ENCODE data around the gene FARS2. TPM values are rescaled to one million over a fixed set of nuclear protein-coding genes. Genes with fewer than 3 reads are reported as not detected.

FARS2 gene
- polyA plus RNA-seq, 1 of the 3 experiments (the other 2 are of a cell fraction), result 12.5 TPM

- H3K9me2 ChIP-seq, result no peaks in the 10 kb centered on the region
- no peaks in the 10 kb centered on the region for H3K27me3 ChIP-seq (ENCODE audit: insufficient read depth)
- H3K4me2 ChIP-seq, result no peak overlapping the region
- POLR2A ChIA-PET, result no interaction called here
- no peak overlapping the region for H3K27ac ChIP-seq (ENCODE audit: low read depth in 2 of 2, low read length in 1 of 2)
- H2AFZ ChIP-seq (ENCODE audit: low read depth), result no peak overlapping the region
- no peaks in the 10 kb centered on the region for H4K20me1 ChIP-seq (ENCODE audit: insufficient read depth)
- no peaks in the 10 kb centered on the region; a peak in 1 of 4 replicates for H3K4me1 ChIP-seq (ENCODE audit: control insufficient read depth in 1 of 2, insufficient read depth in 2 of 2, low read depth in 1 of 2, low read length in 1 of 2)
- no peak overlapping the region for H3K9ac ChIP-seq
- 87% methylated on average over 3 of the region's 3 CpGs for WGBS (ENCODE audit: low lambda C conversion rate)
- DNase-seq, result no peak
- TF ChIP-seq JUND (IDR thresholded peaks at IDR 0.05), result no peak
- TF ChIP-seq EP300 (IDR thresholded peaks at IDR 0.05; ENCODE audit: borderline replicate concordance in 1 of 2, low read depth in 1 of 2, low read length in 1 of 2), result no peak
- no peak for TF ChIP-seq TAF1 (IDR thresholded peaks at IDR 0.05; ENCODE audit: borderline replicate concordance, low read depth, low read length)
- TF ChIP-seq IRF3 (IDR thresholded peaks at IDR 0.05; ENCODE audit: low read depth, low read length), result no peak
- TF ChIP-seq YY1 (IDR thresholded peaks at IDR 0.05; ENCODE audit: low read depth), result no peak
- no peak overlapping the region for H3K4me3 ChIP-seq (ENCODE audit: low read depth in 2 of 2, low read length in 1 of 2)
- no peaks in the 10 kb centered on the region for H3F3A ChIP-seq (replicated peaks; ENCODE audit: insufficient read depth)
- peaks cover 4% of the 10 kb centered on the region; the same call in 1 of the 2 replicates for H3K79me2 ChIP-seq (ENCODE audit: insufficient read depth)
- H3K36me3 ChIP-seq (replicated peaks in 1 of 2; ENCODE audit: control insufficient read depth in 1 of 2, insufficient read depth in 2 of 2, low read length in 1 of 2), result peaks cover 0 to 3% of the 10 kb centered on the region in 2 experiments
- CTCF ChIA-PET, result interaction anchor here (0.9 kb wide), 1 partner anchor 135 kb away, joined by 3 read pairs; no protein-coding TSS in a partner anchor
- no peaks in the 10 kb centered on the region for H3K9me3 ChIP-seq
Measured at GRCh38 chr6:5278565-5279120, 17.3 kb downstream of the FARS2 start.

GRCh38 chr6:5279891-5280338 is 18.6 kb downstream of the FARS2 start:
- Histone ChIP-seq H3K4me1 (ENCODE audit: control insufficient read depth in 1 of 2, insufficient read depth in 2 of 2, low read depth in 1 of 2, low read length in 1 of 2) (no peaks in the 10 kb centered on the region; a peak in 1 of 4 replicates), H3K79me2 (ENCODE audit: insufficient read depth) (peaks cover 4% of the 10 kb centered on the region; the same call in 1 of the 2 replicates), H3K4me2 (no peak overlapping the region), H4K20me1 (ENCODE audit: insufficient read depth) (no peaks in the 10 kb centered on the region), H3K27me3 (ENCODE audit: insufficient read depth) (no peaks in the 10 kb centered on the region), H3K27ac (ENCODE audit: low read depth in 2 of 2, low read length in 1 of 2) (no peak overlapping the region), H2AFZ (ENCODE audit: low read depth) (no peak overlapping the region), H3K9me3 (no peaks in the 10 kb centered on the region), H3F3A (replicated peaks; ENCODE audit: insufficient read depth) (no peaks in the 10 kb centered on the region), H3K36me3 (replicated peaks in 1 of 2; ENCODE audit: control insufficient read depth in 1 of 2, insufficient read depth in 2 of 2, low read length in 1 of 2) (peaks cover 0 to 3% of the 10 kb centered on the region in 2 experiments), H3K9ac (no peak overlapping the region), H3K4me3 (ENCODE audit: low read depth in 2 of 2, low read length in 1 of 2) (no peak overlapping the region), H3K9me2 (no peaks in the 10 kb centered on the region)
- DNase-seq, result no peak
- TF ChIP-seq RXRA (IDR thresholded peaks at IDR 0.05; ENCODE audit: borderline replicate concordance, low read depth) (no peak), RCOR1 (IDR thresholded peaks at IDR 0.05; ENCODE audit: low read length) (no peak), FOXJ3 (CRISPR knock-in tag; IDR thresholded peaks at IDR 0.05) (no peak), FOSL2 (IDR thresholded peaks at IDR 0.05; ENCODE audit: borderline replicate concordance, low read depth) (no peak), PBX3 (IDR thresholded peaks at IDR 0.05) (no peak), MEF2A (IDR thresholded peaks at IDR 0.05; ENCODE audit: borderline replicate concordance, low read depth) (no peak), ZBTB33 (IDR thresholded peaks at IDR 0.05; ENCODE audit: borderline replicate concordance, low read depth) (no peak), CTCF (IDR thresholded peaks at IDR 0.05) (no peak), EZH2phosphoT487 (IDR thresholded peaks at IDR 0.05; ENCODE audit: borderline replicate concordance, low read depth) (no peak), GATA2 (CRISPR knock-in tag; IDR thresholded peaks at IDR 0.05) (no peak), TCF12 (IDR thresholded peaks at IDR 0.05) (no peak), SMC3 (IDR thresholded peaks at IDR 0.05; ENCODE audit: low read depth, low read length) (no peak), EP300 (IDR thresholded peaks at IDR 0.05; ENCODE audit: borderline replicate concordance in 1 of 2, low read depth in 1 of 2, low read length in 1 of 2) (no peak), JUND (IDR thresholded peaks at IDR 0.05) (no peak), GABPA (IDR thresholded peaks at IDR 0.05; ENCODE audit: low read depth) (no peak)
- CTCF ChIA-PET, result no interaction called here
- POLR2A ChIA-PET, result no interaction called here
- 100% methylated on average over 2 of the region's 2 CpGs for WGBS (ENCODE audit: low lambda C conversion rate)
